Peyer's patch (tissue), 4 donors: Measurements from ENCODE around the gene CDC14B.

Experiments
- POLR2A ChIP-seq, 2 donors: fragments of 450-650 bp; IDR thresholded peaks; one replicate each; pipeline ENCODE4 v1.5.1; 2017; ENCODE audit warnings: antibody characterized with exemption in 2 of 2, mild to moderate bottlenecking in 2 of 2, moderate library complexity in 2 of 2
- TF ChIP-seq, protein P1 (sequence below), 6 experiments: fragments of 450-650 bp in 4 of 6; fragments of 200-600 bp in 2 of 6; sonication (generic) in 1 of 6; IDR thresholded peaks; one replicate each; pipeline ENCODE4 v1.5.1; 2017 to 2019; ENCODE audit warnings: antibody characterized with exemption in 6 of 6, mild to moderate bottlenecking in 3 of 6, moderate library complexity in 1 of 6

DNA sequence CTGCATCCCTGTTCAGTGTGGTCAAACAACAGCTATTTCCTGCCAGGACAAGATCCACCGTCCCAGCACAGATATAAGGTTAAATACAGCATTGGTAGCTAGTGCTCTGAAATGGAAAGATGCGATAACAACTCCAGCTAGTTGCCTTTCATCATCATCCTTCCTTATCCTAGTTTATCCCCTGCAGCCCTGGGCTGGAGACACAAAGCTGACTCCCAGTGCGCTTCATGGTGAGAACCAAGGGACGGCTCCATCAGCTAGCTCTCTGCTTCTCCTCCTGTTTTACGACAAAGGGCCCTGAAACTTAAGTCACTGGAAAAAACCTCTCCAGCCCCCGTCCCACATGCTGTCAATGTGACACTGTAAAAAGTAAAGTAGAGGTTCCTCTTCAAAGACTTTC lies 37.9 kb downstream of the CDC14B start:
- TF ChIP-seq, protein P1, sequence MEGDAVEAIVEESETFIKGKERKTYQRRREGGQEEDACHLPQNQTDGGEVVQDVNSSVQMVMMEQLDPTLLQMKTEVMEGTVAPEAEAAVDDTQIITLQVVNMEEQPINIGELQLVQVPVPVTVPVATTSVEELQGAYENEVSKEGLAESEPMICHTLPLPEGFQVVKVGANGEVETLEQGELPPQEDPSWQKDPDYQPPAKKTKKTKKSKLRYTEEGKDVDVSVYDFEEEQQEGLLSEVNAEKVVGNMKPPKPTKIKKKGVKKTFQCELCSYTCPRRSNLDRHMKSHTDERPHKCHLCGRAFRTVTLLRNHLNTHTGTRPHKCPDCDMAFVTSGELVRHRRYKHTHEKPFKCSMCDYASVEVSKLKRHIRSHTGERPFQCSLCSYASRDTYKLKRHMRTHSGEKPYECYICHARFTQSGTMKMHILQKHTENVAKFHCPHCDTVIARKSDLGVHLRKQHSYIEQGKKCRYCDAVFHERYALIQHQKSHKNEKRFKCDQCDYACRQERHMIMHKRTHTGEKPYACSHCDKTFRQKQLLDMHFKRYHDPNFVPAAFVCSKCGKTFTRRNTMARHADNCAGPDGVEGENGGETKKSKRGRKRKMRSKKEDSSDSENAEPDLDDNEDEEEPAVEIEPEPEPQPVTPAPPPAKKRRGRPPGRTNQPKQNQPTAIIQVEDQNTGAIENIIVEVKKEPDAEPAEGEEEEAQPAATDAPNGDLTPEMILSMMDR (IDR thresholded peaks at IDR 0.05), result no peak
- TF ChIP-seq POLR2A (IDR thresholded peaks at IDR 0.05), result no peak
